Ovary (tissue), 3 donors: Measurements from ENCODE around the gene SHB.
"Not testable (repeated sequence)": the region's sequence is repeated elsewhere in the genome, so short reads cannot be mapped to it uniquely, and the experiment has no call there.

Experiments
- EP300 ChIP-seq: sonication (generic); formaldehyde crosslinking; IDR thresholded peaks from one replicate; pipeline ENCODE4 v1.6.1; 2017; ENCODE audit warnings: antibody characterized with exemption
- POLR2A ChIP-seq: fragments of 450-650 bp; IDR thresholded peaks from one replicate; pipeline ENCODE4 v1.6.1; 2017; ENCODE audit warnings: antibody characterized with exemption, mild to moderate bottlenecking, moderate library complexity
- TF ChIP-seq, protein P1 (sequence below), 3 donors: fragments of 450-650 bp in 2 of 3; fragments of 200-600 bp in 1 of 3; IDR thresholded peaks; one replicate each; pipeline versions ENCODE4 v1.5.1 to v1.8.0; 2016 to 2022; ENCODE audit warnings: antibody characterized with exemption in 3 of 3, mild to moderate bottlenecking in 1 of 3
- donor health status: DM: no; HTN: no; CAD: no.

DNA sequence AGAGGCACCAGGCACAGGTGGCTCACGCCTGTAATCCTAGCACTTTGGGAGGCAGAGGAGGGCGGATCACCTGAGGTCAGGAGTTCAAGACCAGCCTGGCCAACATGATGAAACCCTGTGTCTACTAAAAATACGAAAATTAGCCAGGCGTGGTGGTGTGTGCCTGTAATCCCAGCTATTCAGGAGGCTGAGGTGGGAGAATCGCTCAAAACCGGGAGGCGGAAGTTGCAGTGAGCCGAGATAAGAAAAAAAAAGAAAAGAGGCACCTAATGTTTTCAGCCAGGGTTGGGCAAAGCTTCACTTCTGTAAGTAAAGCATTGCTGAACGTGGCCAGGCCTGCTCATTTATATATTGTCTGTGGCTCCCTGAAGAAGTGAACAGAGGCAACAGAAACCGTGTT, 23.1 kb downstream of the SHB start:
- TF ChIP-seq, protein P1, sequence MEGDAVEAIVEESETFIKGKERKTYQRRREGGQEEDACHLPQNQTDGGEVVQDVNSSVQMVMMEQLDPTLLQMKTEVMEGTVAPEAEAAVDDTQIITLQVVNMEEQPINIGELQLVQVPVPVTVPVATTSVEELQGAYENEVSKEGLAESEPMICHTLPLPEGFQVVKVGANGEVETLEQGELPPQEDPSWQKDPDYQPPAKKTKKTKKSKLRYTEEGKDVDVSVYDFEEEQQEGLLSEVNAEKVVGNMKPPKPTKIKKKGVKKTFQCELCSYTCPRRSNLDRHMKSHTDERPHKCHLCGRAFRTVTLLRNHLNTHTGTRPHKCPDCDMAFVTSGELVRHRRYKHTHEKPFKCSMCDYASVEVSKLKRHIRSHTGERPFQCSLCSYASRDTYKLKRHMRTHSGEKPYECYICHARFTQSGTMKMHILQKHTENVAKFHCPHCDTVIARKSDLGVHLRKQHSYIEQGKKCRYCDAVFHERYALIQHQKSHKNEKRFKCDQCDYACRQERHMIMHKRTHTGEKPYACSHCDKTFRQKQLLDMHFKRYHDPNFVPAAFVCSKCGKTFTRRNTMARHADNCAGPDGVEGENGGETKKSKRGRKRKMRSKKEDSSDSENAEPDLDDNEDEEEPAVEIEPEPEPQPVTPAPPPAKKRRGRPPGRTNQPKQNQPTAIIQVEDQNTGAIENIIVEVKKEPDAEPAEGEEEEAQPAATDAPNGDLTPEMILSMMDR (IDR thresholded peaks at IDR 0.05) = not testable (repeated sequence)
- not testable (repeated sequence) for TF ChIP-seq POLR2A, EP300
